Measurements from ENCODE around the gene RING1.

The RING1 gene

DNA sequence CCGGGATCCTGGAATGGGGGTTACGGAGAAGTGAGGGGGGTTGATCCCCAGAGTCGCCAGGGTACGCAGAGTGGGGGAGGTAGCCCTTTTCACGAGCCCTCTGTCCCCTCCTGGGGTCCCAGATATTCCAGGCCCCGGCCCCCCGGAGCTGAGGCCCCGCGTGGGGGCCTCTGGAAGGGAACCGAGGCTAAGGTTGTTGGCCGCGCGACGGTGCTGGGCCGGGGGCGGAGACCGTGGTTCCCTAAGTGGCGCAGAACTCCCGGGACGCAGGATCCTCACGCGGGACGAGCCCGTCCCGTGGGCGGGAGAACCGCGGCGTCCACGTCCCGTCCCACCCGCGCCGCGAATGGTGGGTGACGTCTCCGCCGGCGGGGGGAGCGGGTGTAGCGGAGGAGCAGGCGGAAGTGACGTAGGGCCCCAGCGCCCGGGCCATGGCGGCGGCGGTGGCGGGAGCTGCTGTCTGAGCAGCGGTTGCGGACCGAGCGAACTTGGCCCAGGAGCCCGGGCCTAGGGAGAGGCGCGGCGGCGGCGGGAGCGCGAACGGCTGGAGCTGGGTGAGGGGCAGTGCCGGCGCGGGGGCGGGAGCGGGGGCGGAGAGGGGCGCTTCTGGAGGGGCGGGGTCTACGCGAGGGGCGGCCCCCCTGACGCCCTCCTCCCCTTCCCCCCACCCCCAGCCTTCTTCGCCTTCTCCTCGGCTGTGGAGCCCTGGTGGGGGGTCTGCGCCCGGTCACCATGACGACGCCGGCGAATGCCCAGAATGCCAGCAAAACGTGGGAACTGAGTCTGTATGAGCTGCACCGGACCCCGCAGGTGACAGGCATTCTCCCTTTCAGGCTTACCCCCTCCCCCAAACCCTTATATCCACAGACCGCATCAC, at the start of gene RING1:
TSS of gene RING1 (plus strand) at position 410 of the 877 bp plus-strand sequence. CDS start at position 733, 323 bp downstream.
- TF ChIP-seq, protein P1, sequence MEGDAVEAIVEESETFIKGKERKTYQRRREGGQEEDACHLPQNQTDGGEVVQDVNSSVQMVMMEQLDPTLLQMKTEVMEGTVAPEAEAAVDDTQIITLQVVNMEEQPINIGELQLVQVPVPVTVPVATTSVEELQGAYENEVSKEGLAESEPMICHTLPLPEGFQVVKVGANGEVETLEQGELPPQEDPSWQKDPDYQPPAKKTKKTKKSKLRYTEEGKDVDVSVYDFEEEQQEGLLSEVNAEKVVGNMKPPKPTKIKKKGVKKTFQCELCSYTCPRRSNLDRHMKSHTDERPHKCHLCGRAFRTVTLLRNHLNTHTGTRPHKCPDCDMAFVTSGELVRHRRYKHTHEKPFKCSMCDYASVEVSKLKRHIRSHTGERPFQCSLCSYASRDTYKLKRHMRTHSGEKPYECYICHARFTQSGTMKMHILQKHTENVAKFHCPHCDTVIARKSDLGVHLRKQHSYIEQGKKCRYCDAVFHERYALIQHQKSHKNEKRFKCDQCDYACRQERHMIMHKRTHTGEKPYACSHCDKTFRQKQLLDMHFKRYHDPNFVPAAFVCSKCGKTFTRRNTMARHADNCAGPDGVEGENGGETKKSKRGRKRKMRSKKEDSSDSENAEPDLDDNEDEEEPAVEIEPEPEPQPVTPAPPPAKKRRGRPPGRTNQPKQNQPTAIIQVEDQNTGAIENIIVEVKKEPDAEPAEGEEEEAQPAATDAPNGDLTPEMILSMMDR (IDR thresholded peaks at IDR 0.05; ENCODE audit: borderline replicate concordance, control extremely low read depth, extremely low read depth, insufficient read depth, missing control alignments), result no peak
- in situ Hi-C loops (cut with MboI; ENCODE audit: low sequenced_read_pairs, unreplicated experiment), result no loop called here

DNA sequence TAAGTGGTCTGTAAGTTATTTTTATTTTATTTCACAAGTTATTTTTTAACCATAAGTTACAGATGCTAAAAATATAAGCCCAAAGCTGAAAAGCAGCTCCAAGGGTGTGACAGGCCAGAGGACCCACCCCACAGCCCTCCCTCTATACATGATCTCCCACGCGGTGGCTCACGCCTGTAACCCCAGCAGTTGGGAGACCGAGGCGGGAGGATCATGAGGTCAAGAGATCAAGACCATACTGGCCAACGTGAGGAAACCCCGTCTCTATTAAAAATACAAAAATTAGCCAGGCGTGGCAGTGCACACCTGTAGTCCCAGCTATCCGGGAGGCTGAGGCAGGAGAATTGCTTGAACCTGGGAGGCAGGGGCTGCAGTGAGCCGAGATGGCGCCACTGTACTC, 48.2 kb upstream of the RING1 start:
- no peak for DNase-seq (ENCODE audit: low spot score)
- in situ Hi-C loops (cut with MboI; ENCODE audit: low sequenced_read_pairs, unreplicated experiment), result no loop called here
- TF ChIP-seq, protein P1 (IDR thresholded peaks at IDR 0.05; ENCODE audit: borderline replicate concordance, control extremely low read depth, extremely low read depth, insufficient read depth, missing control alignments), result no peak

More for the DNA sequence above, at the start of gene RING1:
- peak; percentile 97 for DNase-seq (ENCODE audit: low spot score)

DNA sequence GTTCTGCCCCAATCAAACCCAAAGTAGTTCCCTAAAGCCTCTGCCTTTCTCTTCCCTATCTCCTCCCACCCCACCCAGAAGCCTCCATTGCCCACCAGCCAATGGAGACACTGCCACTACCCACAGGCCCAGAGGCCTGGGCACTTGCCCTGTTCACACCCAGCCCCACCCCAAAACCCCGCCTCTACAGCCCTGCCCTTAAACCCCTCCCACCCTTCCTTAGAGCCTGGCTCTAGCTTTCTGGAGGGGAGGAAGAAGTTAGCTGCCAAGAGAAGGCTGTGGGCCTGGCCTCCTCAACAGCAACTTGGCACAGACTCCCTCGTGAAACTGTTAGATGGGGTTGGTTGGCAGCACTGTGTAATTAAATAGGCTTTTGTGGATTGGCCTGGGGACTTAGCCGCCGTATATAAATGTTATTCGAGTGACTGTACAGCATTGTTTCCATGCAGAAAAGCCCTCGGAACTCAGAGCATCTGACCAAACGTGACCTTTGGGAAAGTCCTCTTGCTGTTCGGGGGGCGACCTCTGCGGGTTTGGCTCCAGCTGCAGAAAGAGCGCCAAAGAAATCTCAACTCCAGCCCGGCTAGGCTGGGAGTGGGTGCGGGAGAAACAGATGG, 47.5 kb upstream of the RING1 start:
- TF ChIP-seq, protein P1 (IDR thresholded peaks at IDR 0.05; ENCODE audit: borderline replicate concordance, control extremely low read depth, extremely low read depth, insufficient read depth, missing control alignments), result no peak
- in situ Hi-C loops (cut with MboI; ENCODE audit: low sequenced_read_pairs, unreplicated experiment), result no loop called here
- DNase-seq (ENCODE audit: low spot score), result peak; percentile 32

DNA sequence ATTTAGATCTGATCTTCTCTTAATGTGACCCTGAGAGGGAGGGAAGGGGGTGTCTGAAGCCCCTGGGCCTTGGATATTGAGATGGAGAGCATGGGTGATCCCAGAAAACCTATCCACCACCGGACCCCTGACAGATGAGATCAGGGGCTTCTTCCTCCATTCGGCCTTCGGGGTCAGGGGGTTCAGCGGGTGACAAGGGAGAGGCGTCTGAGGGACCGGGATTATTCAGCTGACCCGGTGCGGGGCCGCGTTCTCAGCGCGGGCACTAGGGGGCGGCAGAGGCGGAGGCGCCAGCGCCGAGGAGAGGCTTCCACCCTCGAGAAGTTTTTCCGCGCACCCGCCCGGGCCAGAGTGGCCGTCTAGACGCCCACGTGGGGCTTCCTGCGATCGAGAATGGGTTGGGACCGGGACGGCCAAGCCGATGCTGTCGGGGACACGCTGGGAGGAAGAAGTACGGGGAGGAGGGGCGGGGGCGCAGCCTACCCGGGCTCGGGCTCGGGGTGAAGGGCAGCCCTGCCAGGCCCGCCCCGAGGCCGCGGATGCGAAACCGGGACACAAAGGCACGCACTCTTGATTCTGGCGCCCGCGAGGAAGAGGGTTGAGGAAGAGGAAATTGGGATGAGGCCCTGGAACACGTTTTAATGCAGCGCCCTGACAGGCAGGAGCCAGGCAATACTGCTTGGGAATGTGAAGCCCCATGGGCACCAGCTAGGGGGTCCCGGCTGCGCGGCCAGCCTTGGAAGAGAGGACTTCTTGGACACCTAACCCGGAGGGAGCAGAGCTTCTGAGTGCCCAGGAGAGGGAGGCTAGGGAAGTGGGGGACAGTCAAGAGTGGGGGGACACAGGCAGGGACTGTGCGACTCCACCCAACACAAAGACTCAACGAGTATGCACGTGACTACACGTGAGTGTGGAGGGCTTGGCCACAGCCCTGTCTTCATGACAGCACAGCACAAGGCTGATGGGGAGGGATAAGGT, 46.7 kb upstream of the RING1 start:
- peak; percentile 94 for DNase-seq (ENCODE audit: low spot score)
- TF ChIP-seq, protein P1 (IDR thresholded peaks at IDR 0.05; ENCODE audit: borderline replicate concordance, control extremely low read depth, extremely low read depth, insufficient read depth, missing control alignments), result peak; percentile 97
- in situ Hi-C loops (cut with MboI; ENCODE audit: low sequenced_read_pairs, unreplicated experiment), result no loop called here

DNA sequence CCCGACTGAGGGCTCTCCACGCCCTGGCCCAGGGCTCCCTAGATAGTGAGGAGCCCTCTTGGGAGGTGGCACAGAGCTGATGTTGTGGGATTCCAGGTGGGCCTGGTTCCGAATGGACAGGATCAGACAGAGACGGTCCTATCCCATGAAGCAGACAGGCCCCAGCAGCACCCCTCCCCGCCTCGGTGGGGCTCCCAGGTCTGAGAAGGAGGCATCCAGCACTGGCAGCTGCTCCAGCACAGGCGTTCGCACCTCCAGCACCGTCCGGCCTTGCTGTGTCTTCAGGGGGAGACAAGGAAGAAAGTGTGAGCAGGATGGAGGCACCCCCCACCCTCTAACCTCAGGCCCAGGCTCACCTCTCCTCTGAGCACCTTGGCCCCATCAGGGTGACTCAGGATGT, 44.8 kb upstream of the RING1 start:
- DNase-seq (ENCODE audit: low spot score), result no peak
- in situ Hi-C loops (cut with MboI; ENCODE audit: low sequenced_read_pairs, unreplicated experiment), result no loop called here
- TF ChIP-seq, protein P1 (IDR thresholded peaks at IDR 0.05; ENCODE audit: borderline replicate concordance, control extremely low read depth, extremely low read depth, insufficient read depth, missing control alignments), result no peak

DNA sequence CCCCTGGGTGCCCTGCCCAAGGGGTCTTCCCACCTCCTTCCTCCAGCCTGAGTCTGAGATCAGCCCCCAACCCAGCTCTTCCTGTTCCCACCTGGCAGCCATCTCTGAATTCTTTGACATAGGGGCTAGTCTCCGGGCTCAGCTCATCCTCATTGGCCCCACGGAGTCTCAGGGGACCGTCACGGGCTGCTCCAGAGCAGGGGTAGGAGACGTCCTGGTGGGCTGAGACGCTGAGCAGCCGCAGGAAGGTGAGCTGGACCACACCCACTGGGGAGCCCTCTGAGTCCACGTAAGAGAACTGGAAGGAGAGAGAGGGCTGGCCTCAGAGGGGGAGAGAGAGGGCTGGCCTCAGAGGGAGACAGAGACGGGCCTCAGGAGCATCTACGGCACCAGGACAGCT, 44.1 kb upstream of the RING1 start:
- TF ChIP-seq, protein P1 (IDR thresholded peaks at IDR 0.05; ENCODE audit: borderline replicate concordance, control extremely low read depth, extremely low read depth, insufficient read depth, missing control alignments), result no peak
- DNase-seq (ENCODE audit: low spot score), result no peak
- in situ Hi-C loops (cut with MboI; ENCODE audit: low sequenced_read_pairs, unreplicated experiment), result no loop called here
